Endothelial cell (in vitro differentiated cells): Measurements from ENCODE around the gene CERS5. TPM values are rescaled to one million over a fixed set of nuclear protein-coding genes. Genes with fewer than 3 reads are reported as not detected.
"Not testable (repeated sequence)": the region's sequence is repeated elsewhere in the genome, so short reads cannot be mapped to it uniquely, and the experiment has no call there.

Experiments used
- DNase-seq: peaks from one replicate; pipeline ENCODE4 v3.0.0; 2021; ENCODE audit warnings: low spot score
- H3K27ac Mint-ChIP-seq: one replicate; pipeline ENCODE4 v1.8.0; 2021; ENCODE audit warnings: mixed read lengths, inconsistent platforms; ENCODE audit not compliant: unreplicated experiment
- H3K27me3 Mint-ChIP-seq: one replicate; pipeline ENCODE4 v1.8.0; 2021; ENCODE audit warnings: mild to moderate bottlenecking, moderate library complexity, mixed read lengths, inconsistent platforms; ENCODE audit not compliant: unreplicated experiment
- H3K36me3 Mint-ChIP-seq: one replicate; pipeline ENCODE4 v1.8.0; 2021; ENCODE audit warnings: mild to moderate bottlenecking, low read depth, mixed read lengths, inconsistent platforms; ENCODE audit not compliant: unreplicated experiment
- H3K4me1 Mint-ChIP-seq: one replicate; pipeline ENCODE4 v1.8.0; 2021; ENCODE audit warnings: mild to moderate bottlenecking, mixed read lengths, inconsistent platforms; ENCODE audit not compliant: unreplicated experiment
- H3K4me3 Mint-ChIP-seq: one replicate; pipeline ENCODE4 v1.8.0; 2021; ENCODE audit warnings: mild to moderate bottlenecking, mixed read lengths, inconsistent platforms; ENCODE audit not compliant: unreplicated experiment
- H3K9me3 Mint-ChIP-seq: one replicate; pipeline ENCODE4 v1.8.0; 2021; ENCODE audit warnings: mixed read lengths, inconsistent platforms; ENCODE audit not compliant: unreplicated experiment
- total RNA-seq: library from RNA; stranded (reverse); fragmentation: NEBNext Ultra II Directional; extraction: Animal tissue kit (Norgen Biotek cat#: 25700); gene quantifications from one replicate; pipeline ENCODE4 v1.2.1, GENCODE V29; 2021; ENCODE audit not compliant: unreplicated experiment
- TF ChIP-seq, protein P1 (sequence below): fragments of 200-600 bp; sonication (generic); IDR thresholded peaks from one replicate; pipeline ENCODE4 v1.5.0; 2021; ENCODE audit warnings: antibody characterized with exemption; ENCODE audit not compliant: unreplicated experiment

The CERS5 gene
- total RNA-seq, 1 donor from 2014 or later: 61.7 TPM

DNA sequence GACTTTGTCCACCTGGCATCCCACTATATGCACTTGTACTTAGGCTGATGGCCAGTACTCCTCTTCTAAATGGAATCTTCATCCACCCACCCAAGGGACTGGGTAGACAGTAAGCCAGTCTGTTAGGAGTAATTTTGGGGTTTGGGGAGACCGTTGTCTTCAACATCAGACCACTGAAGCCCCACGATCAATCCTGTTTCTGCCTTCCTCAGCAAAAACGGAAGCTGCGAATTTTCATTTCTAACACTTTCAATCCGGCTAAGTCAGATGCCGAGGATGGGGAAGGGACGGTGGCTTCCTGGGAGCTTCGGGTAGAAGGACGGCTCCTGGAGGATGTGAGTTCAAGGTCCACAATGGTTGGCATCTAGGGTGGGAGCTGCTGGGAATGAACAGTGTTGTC lies 80.0 kb downstream of the CERS5 start:
- Mint-ChIP-seq H3K27me3 (peaks cover 1% of the 10 kb centered on the region), H3K9me3 (no peaks in the 10 kb centered on the region), H3K27ac (no peak overlapping the region), H3K4me3 (no peak overlapping the region), H3K4me1 (peaks cover 14% of the 10 kb centered on the region), H3K36me3 (peaks cover 11% of the 10 kb centered on the region)
- DNase-seq: no peak
- TF ChIP-seq, protein P1, sequence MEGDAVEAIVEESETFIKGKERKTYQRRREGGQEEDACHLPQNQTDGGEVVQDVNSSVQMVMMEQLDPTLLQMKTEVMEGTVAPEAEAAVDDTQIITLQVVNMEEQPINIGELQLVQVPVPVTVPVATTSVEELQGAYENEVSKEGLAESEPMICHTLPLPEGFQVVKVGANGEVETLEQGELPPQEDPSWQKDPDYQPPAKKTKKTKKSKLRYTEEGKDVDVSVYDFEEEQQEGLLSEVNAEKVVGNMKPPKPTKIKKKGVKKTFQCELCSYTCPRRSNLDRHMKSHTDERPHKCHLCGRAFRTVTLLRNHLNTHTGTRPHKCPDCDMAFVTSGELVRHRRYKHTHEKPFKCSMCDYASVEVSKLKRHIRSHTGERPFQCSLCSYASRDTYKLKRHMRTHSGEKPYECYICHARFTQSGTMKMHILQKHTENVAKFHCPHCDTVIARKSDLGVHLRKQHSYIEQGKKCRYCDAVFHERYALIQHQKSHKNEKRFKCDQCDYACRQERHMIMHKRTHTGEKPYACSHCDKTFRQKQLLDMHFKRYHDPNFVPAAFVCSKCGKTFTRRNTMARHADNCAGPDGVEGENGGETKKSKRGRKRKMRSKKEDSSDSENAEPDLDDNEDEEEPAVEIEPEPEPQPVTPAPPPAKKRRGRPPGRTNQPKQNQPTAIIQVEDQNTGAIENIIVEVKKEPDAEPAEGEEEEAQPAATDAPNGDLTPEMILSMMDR: no peak

DNA sequence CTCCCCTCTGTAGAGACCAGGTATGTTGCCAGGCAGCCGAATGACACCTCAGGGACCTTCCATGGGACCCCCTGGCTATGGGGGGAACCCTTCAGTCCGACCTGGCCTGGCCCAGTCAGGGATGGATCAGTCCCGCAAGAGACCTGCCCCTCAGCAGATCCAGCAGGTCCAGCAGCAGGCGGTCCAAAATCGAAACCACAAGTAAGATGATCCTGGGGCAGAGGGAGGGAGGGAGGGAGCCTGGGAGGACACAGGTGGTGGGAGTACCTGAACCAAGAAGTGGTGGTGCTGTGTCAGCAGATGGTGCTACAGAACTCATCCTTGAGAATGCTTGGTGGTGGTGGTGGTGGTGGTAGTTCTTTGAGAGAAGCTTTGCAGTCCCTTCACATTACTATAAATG lies 81.0 kb downstream of the CERS5 start:
- TF ChIP-seq, protein P1: no peak
- peak overlapping the region; percentile 95 for H3K4me3 Mint-ChIP-seq
- H3K27ac Mint-ChIP-seq: no peak overlapping the region
- peaks cover 3% of the 10 kb centered on the region for H3K27me3 Mint-ChIP-seq
- no peaks in the 10 kb centered on the region for H3K9me3 Mint-ChIP-seq
- H3K36me3 Mint-ChIP-seq: peaks cover 7% of the 10 kb centered on the region
- peaks cover 14% of the 10 kb centered on the region for H3K4me1 Mint-ChIP-seq
- DNase-seq: no peak

DNA sequence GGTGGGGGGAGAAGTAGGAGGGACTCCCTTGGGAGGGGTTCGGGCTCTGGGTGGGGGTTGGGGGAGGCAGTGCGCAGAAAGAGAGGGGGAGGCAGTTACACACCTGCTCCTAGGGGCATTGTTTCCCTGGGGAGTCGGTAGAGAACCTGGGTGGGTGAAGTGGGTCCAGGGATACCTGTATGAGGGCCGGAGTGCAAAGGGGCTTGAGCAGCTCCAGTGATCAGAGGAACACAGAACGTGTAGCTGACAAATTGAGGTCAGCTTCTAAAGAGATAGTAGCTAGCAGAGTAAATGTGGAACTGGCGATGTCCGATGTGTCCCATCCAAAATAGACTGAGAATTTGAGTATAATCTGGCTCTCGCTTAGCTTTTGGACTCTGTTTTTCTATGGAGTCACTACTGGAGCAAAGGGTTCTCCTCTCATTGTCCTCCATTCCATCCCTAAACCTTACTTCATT lies 81.5 kb downstream of the CERS5 start:
- TF ChIP-seq, protein P1: no peak
- Mint-ChIP-seq H3K36me3 (peaks cover 4% of the 10 kb centered on the region), H3K9me3 (no peaks in the 10 kb centered on the region), H3K27me3 (peaks cover 3% of the 10 kb centered on the region), H3K4me1 (peaks cover 14% of the 10 kb centered on the region), H3K27ac (peak overlapping the region; percentile 91), H3K4me3 (peak overlapping the region; percentile 95)
- DNase-seq: no peak

DNA sequence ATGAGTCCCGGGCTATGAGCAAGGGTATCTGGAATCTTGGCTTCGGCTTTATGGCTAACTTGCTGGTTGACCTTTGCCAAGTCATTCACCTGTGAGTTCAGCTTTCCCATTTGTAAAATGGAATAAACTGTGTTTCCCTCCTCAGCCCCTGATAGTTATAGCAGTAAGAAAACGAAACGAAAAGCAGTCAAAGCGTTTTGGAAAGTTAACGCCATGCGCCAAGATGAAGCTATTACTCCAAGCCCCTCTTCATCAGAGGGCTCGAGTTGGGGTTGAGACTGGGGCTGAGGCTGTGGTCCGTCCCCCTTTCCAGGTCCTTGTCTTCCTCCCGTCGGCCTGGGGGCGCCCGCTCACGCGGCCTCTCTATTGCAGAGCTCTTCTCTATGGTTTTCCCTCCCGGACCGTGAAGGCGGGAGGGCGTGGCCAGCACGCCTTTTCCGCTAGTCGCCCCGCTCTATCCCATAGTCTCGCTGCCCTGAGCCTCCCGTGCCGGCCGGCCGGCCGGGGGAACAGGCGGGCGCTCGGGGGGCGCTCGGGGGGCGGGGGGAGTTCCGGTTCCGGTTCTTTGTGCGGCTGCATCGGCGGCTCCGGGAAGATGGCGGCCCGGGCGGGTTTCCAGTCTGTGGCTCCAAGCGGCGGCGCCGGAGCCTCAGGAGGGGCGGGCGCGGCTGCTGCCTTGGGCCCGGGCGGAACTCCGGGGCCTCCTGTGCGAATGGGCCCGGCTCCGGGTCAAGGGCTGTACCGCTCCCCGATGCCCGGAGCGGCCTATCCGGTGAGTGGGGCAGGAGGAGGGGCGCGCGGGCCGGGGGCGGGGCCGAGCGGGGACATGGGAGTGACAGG lies 82.2 kb downstream of the CERS5 start, which contains the start of gene SMARCD1:
Gene SMARCD1, plus strand, starts transcription at position 568 of the 840 bp plus-strand sequence. Its CDS starts 28 bp downstream, at position 596.
- no peaks in the 10 kb centered on the region for H3K9me3 Mint-ChIP-seq
- H3K4me1 Mint-ChIP-seq: peaks cover 14% of the 10 kb centered on the region
- H3K27ac Mint-ChIP-seq: peak within 1 kb of the TSS; percentile 91
- peak within 1 kb of the TSS; percentile 95 for H3K4me3 Mint-ChIP-seq
- DNase-seq: peak; percentile 84
- TF ChIP-seq, protein P1: no peak
- H3K36me3 Mint-ChIP-seq: peaks cover 4% of the 10 kb centered on the region
- H3K27me3 Mint-ChIP-seq: peaks cover 3% of the 10 kb centered on the region

DNA sequence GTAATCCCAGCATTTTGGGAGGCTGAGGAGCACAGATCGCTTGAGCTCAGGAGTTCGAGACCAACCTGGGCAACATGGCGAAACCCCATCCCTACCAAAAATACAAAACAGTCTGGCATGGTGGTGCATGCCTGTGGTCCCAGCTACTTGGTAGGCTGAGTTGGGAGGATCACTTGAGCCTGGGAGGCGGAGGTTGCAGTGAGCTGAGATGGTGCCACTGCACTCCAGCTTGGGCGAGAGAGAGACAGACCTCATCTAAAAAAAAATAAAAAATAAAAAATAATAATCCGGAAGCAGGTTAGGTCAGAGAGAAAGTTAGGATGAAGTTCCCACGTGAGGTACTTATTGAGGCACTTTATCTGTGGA lies 82.8 kb downstream of the CERS5 start:
- H3K36me3 Mint-ChIP-seq, DNase-seq, H3K9me3 Mint-ChIP-seq, H3K27me3 Mint-ChIP-seq: not testable (repeated sequence)
- peak overlapping the region; percentile 92 for H3K4me3 Mint-ChIP-seq
- peak overlapping the region; percentile 86 for H3K27ac Mint-ChIP-seq
- peaks cover 14% of the 10 kb centered on the region for H3K4me1 Mint-ChIP-seq
